Stomach (tissue), 9 donors: Measurements from ENCODE around the gene SYT14. TPM values are rescaled to one million over a fixed set of nuclear protein-coding genes. Genes with fewer than 3 reads are reported as not detected.
"Not testable (repeated sequence)": the region's sequence is repeated elsewhere in the genome, so short reads cannot be mapped to it uniquely, and the experiment has no call there.

ENCODE experiments used
- DNase-seq, 2 donors: peaks; one replicate each; pipeline versions ENCODE4 v3.0.0 to v3.0.0-alpha.2; 2013 to 2019
- H3K27ac ChIP-seq, 5 donors: fragments of 200-600 bp in 4 of 5; sonication (generic) in 4 of 5; one replicate each; pipeline ENCODE4 v1.5.1; 2013 to 2019; ENCODE audit warnings: mild to moderate bottlenecking in 1 of 5, moderate library complexity in 1 of 5
- H3K27me3 ChIP-seq, 3 donors: fragments of 200-600 bp; sonication (generic); one replicate each; pipeline ENCODE4 v1.5.1; 2017 to 2019; ENCODE audit warnings: mixed run types in 1 of 3
- H3K36me3 ChIP-seq, 4 donors: fragments of 200-600 bp; sonication (generic); 1 replicate in 3 of 4; 2 replicates in 1 of 4; pipeline ENCODE4 v1.5.1; 2016 to 2019
- H3K4me1 ChIP-seq, 4 donors: fragments of 200-600 bp; sonication (generic); one replicate each; pipeline ENCODE4 v1.5.1; 2016 to 2019
- H3K4me3 ChIP-seq, 4 donors: fragments of 200-600 bp; sonication (generic) in 3 of 4; one replicate each; pipeline ENCODE4 v1.5.1; 2016 to 2019; ENCODE audit warnings: mild to moderate bottlenecking in 1 of 4
- H3K9me3 ChIP-seq, 4 donors: fragments of 200-600 bp; sonication (generic); one replicate each; pipeline ENCODE4 v1.5.1; 2016 to 2019
- EP300 ChIP-seq: sonication (generic); formaldehyde crosslinking; IDR thresholded peaks from one replicate; pipeline ENCODE4 v1.6.1; 2017; ENCODE audit warnings: antibody characterized with exemption
- POLR2A ChIP-seq, 4 donors: fragments of 450-650 bp; IDR thresholded peaks; one replicate each; pipeline ENCODE4 v1.6.1; 2016; ENCODE audit warnings: antibody characterized with exemption in 4 of 4, control low read depth in 2 of 4, mild to moderate bottlenecking in 1 of 4, moderate library complexity in 1 of 4
- POLR2AphosphoS5 ChIP-seq, 3 donors: sonication (generic); formaldehyde crosslinking; IDR thresholded peaks; one replicate each; pipeline ENCODE4 v1.6.1; 2016; ENCODE audit warnings: antibody characterized with exemption in 3 of 3
- WGBS, 5 donors: extraction: QIAGEN DNeasy Blood & Tissue Kit in 3 of 5; methylation state at CpG; one replicate each; pipeline versions ENCODE4 v1.1.5 to v1.1.7; 2013 to 2018; 5-methylcytosine and 5-hydroxymethylcytosine counted together
- intact Hi-C: fragments of 100-400 bp; cut with DNase I; formaldehyde crosslinking; loops from one replicate; pipeline ENCODE4 v1.15.1; 2023; ENCODE audit warnings: low total_unique reads
- polyA plus RNA-seq, 3 donors: library from polyadenylated mRNA; stranded (reverse); fragments of 200-250 nt; gene quantifications; one replicate each; pipeline ENCODE4 v1.2.3, GENCODE V29; 2013
- total RNA-seq, 5 donors: library from RNA; depleted of rRNA; stranded (reverse); fragments of >200 nt; gene quantifications; one replicate each; pipeline versions ENCODE4 v1.1.0 to v1.2.3, GENCODE V29; 2014 to 2016
- TF ChIP-seq, protein P1 (sequence below), 7 experiments: fragments of 450-650 bp in 4 of 7; fragments of 200-600 bp in 3 of 7; sonication (generic) in 3 of 7; IDR thresholded peaks; one replicate each; pipeline ENCODE4 v1.5.1; 2016 to 2019; ENCODE audit warnings: antibody characterized with exemption in 7 of 7, control low read depth in 2 of 7, mild to moderate bottlenecking in 1 of 7
- donor health status: healthy with polysubstance abuse.
- donor health status: Bipolar disorder and iron deficiency.
- donor health status: healthy.

Gene SYT14
- total and polyA plus RNA-seq, 8 donors, result 0.03 to 1.1 (median 0.10) TPM; not detected in 4

DNA sequence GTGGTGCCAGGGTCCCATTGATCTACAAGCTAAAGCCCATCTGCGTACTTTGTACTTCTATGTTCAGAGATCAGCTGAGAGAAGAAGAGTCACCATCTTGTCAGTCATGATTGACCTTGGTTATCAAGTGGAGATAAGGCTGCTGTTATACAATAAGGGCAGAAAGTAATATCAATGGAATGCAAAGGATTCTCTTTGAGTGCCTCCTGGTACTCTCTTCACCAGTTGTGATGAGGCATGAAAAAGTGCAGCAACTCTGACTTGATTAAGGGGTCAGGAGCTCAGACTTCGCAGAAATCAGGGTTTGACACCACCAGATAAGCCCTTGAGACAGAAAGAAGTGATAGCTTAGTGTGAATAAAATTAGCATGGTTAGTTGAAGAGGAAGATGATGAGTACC lies 25.7 kb upstream of the SYT14 start:
- no peak overlapping the region for H3K4me3 ChIP-seq
- H3K4me1 ChIP-seq, result no peaks in the 10 kb centered on the region
- TF ChIP-seq EP300, result no peak
- TF ChIP-seq, protein P1, sequence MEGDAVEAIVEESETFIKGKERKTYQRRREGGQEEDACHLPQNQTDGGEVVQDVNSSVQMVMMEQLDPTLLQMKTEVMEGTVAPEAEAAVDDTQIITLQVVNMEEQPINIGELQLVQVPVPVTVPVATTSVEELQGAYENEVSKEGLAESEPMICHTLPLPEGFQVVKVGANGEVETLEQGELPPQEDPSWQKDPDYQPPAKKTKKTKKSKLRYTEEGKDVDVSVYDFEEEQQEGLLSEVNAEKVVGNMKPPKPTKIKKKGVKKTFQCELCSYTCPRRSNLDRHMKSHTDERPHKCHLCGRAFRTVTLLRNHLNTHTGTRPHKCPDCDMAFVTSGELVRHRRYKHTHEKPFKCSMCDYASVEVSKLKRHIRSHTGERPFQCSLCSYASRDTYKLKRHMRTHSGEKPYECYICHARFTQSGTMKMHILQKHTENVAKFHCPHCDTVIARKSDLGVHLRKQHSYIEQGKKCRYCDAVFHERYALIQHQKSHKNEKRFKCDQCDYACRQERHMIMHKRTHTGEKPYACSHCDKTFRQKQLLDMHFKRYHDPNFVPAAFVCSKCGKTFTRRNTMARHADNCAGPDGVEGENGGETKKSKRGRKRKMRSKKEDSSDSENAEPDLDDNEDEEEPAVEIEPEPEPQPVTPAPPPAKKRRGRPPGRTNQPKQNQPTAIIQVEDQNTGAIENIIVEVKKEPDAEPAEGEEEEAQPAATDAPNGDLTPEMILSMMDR (IDR thresholded peaks at IDR 0.05), result no peak
- TF ChIP-seq POLR2A (IDR thresholded peaks at IDR 0.05), result no peak
- no peak for TF ChIP-seq POLR2AphosphoS5 (IDR thresholded peaks at IDR 0.05)
- no peaks in the 10 kb centered on the region for H3K27me3 ChIP-seq
- H3K9me3 ChIP-seq, result peaks cover 0 to 4% (median 2%) of the 10 kb centered on the region in 4 donors
- no peaks in the 10 kb centered on the region for H3K36me3 ChIP-seq
- 64 to 66% methylated on average over 2 of the region's 2 CpGs; no CpG with 5 or more reads in 3 of the 5 donors for WGBS, 5 donors
- intact Hi-C loops, result no loop called here
- H3K27ac ChIP-seq, result no peak overlapping the region
- DNase-seq, result no peak

- H3K4me3 ChIP-seq, intact Hi-C loops, H3K9me3 ChIP-seq, H3K4me1 ChIP-seq, H3K27ac ChIP-seq, H3K27me3 ChIP-seq, DNase-seq, H3K36me3 ChIP-seq: not testable (repeated sequence)
- 75 to 97% (median 91%) methylated on average over 5 to 11 of the region's 12 CpGs for WGBS, 5 donors
Observed at GRCh38 chr1:209919637-209920036, 18.4 kb upstream of the SYT14 start.

DNA sequence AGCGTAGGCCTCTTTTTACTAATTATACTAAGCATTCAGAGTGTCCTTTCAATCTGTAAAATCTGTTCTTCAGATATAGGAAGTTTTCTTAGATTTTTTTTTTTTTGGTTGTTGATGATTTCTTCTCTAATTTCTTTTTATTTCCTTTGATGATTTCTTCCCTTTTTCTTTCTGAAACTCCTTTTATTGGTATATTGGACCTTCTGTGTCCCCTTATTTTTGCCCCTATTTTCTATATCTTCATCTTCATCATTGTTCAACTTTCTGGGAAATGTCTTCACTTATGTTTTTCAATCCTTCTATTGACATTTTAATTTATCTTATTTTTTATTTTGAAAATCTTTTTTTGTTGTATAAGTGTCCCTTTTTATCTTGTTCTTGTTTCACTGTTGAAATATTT lies 17.2 kb upstream of the SYT14 start:
- H3K4me1 ChIP-seq, result no peaks in the 10 kb centered on the region
- no peaks in the 10 kb centered on the region for H3K9me3 ChIP-seq
- 88 to 97% (median 94%) methylated on average over 1 of the region's 1 CpG for WGBS, 5 donors
- DNase-seq, result no peak
- no peak overlapping the region for H3K4me3 ChIP-seq
- no peaks in the 10 kb centered on the region for H3K36me3 ChIP-seq
- intact Hi-C loops, result no loop called here
- H3K27ac ChIP-seq, result no peak overlapping the region
- no peak for TF ChIP-seq EP300
- no peak for TF ChIP-seq POLR2A (IDR thresholded peaks at IDR 0.05)
- TF ChIP-seq POLR2AphosphoS5 (IDR thresholded peaks at IDR 0.05), result no peak
- TF ChIP-seq, protein P1 (IDR thresholded peaks at IDR 0.05), result no peak
- no peaks in the 10 kb centered on the region for H3K27me3 ChIP-seq

DNA sequence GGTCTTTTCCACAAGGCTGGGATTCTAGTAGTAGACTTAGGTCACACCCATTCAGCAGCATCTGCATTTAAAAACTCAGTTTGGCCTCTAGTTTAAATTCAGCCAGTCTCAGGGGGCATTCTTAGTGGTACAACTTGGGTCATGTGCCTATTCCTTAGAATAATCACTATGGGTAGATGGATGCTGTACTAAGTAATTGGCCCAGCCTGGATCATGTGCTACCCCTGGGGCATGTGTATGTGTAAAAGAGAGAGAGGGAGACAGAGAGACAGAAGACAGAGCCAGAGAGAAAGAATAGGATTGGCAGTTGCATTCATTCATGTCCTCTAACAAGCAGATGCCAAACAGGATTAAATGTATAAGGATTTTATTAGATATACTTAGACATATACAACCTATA lies 13.6 kb upstream of the SYT14 start:
- Histone ChIP-seq H3K9me3 (no peaks in the 10 kb centered on the region), H3K27ac (no peak overlapping the region), H3K4me1 (no peaks in the 10 kb centered on the region), H3K36me3 (no peaks in the 10 kb centered on the region), H3K4me3 (no peak overlapping the region), H3K27me3 (no peaks in the 10 kb centered on the region)
- intact Hi-C loops, result no loop called here
- TF ChIP-seq EP300 (no peak), POLR2A (IDR thresholded peaks at IDR 0.05) (no peak), POLR2AphosphoS5 (IDR thresholded peaks at IDR 0.05) (no peak)
- TF ChIP-seq, protein P1 (IDR thresholded peaks at IDR 0.05), result no peak
- DNase-seq, result no peak

DNA sequence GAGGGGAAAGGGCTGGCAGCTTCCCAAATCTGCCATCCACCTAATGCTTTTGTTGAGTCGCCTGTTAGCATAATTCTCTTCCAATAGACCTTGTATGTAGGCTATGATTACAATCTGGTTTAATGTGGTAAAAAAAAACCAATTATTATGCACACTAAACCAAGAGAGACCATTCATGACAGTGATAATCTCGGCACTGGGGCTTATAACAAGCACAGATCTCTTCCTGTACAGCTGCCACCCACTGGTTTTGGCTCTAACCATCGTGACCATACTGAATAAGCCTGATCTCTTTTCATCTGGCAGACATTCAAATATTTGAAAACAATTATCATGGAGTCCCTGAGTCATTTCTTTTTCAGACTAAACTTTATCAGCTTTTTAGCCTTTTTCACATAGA lies 12.0 kb upstream of the SYT14 start:
- H3K36me3 ChIP-seq, result no peaks in the 10 kb centered on the region
- H3K4me3 ChIP-seq, result no peak overlapping the region
- no peak for DNase-seq
- WGBS, 5 donors, result 32 to 35% (median 33%) methylated on average over 3 of the region's 3 CpGs
- intact Hi-C loops, result no loop called here
- no peaks in the 10 kb centered on the region for H3K4me1 ChIP-seq
- TF ChIP-seq EP300, result no peak
- no peak for TF ChIP-seq POLR2AphosphoS5 (IDR thresholded peaks at IDR 0.05)
- TF ChIP-seq POLR2A (IDR thresholded peaks at IDR 0.05), result no peak
- TF ChIP-seq, protein P1 (IDR thresholded peaks at IDR 0.05), result no peak
- H3K9me3 ChIP-seq, result no peaks in the 10 kb centered on the region
- no peak overlapping the region for H3K27ac ChIP-seq
- H3K27me3 ChIP-seq, result no peaks in the 10 kb centered on the region
